ENCODE results near the gene SFXN4. TPM values are rescaled to one million over a fixed set of nuclear protein-coding genes. Genes with fewer than 3 reads are reported as not detected.

The SFXN4 gene
- total and polyA plus RNA-seq, 9 of the 15 experiments (the other 6 are each of a cell fraction or from before 2014, with no cell fraction given) = 40.1 to 97.8 (median 54.5) TPM

DNA sequence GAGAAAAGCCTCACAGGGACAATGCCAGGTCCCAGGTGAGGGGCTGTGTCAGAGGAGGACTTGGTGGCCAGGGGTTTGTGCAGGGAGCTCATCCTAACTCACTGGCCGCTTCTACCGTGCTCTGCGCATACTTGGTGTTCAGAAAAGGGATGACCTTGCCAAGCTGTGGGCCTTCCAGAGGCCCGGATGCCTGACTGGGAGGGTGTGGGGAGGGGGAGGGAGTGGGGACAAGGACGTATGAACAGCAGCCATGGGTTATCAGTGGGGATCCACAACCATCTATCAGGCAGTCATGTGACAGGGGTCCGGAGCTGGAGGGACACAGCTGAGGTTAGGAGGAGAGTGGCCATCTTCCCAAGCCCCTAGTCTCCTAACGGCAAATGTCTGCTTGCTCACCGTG, 6.2 kb downstream of the SFXN4 start:
- H2AFZ ChIP-seq (ENCODE audit: low read depth, low read length) = no peak overlapping the region
- H3K4me2 ChIP-seq (ENCODE audit: insufficient read depth, low read length) = no peak overlapping the region
- H3K9me1 ChIP-seq (ENCODE audit: control insufficient read depth, insufficient read depth, low read length) = no peaks in the 10 kb centered on the region
- H3K27me3 ChIP-seq (ENCODE audit: control insufficient read depth in 2 of 2, insufficient read depth in 2 of 2, low read length in 2 of 2) = no peaks in the 10 kb centered on the region
- ATAC-seq = no peak
- WGBS (ENCODE audit: insufficient coverage, low coverage, missing lambda C conversion rate) = 97% methylated on average over 5 of the region's 8 CpGs
- no peak for FAIRE-seq
- no peak for TF ChIP-seq DNMT1 (IDR thresholded peaks at IDR 0.05)
- peak; percentile 38; the same call in 1 of the 2 replicates for TF ChIP-seq RBFOX2 (IDR thresholded peaks at IDR 0.05; ENCODE audit: low read depth, low read length)
- TF ChIP-seq ZNF561 (CRISPR knock-in tag; conservative IDR thresholded peaks at IDR 0.05) = no peak
- no peak for TF ChIP-seq MLX (CRISPR knock-in tag; conservative IDR thresholded peaks at IDR 0.05)
- TF ChIP-seq VEZF1 (CRISPR knock-in tag; IDR thresholded peaks at IDR 0.05) = no peak
- TF ChIP-seq SFPQ (IDR thresholded peaks at IDR 0.05; ENCODE audit: low read depth, low read length) = no peak
- no peak overlapping the region for H3K9ac ChIP-seq (ENCODE audit: insufficient read depth in 1 of 2, low read depth in 2 of 2, low read length in 2 of 2)
- H3K4me3 ChIP-seq = no peak overlapping the region
- H3K9me3 ChIP-seq (replicated peaks; ENCODE audit: control insufficient read depth, insufficient read depth, low read depth, low read length) = no peaks in the 10 kb centered on the region
- H3K79me2 ChIP-seq (ENCODE audit: control insufficient read depth, insufficient read depth, low read length) = peaks cover 26% of the 10 kb centered on the region
- intact Hi-C loops (cut with micrococcal nuclease) (no loop called here), in situ Hi-C loops (cut with MboI) (no loop called here)
- H3K27ac ChIP-seq (ENCODE audit: extremely low read depth, low read depth, low read length) = no peak overlapping the region
- peaks cover 68% of the 10 kb centered on the region for H3K36me3 ChIP-seq (ENCODE audit: control insufficient read depth, insufficient read depth, low read length)
- DNase-seq (ENCODE audit: extremely low read depth in 1 of 4, low spot score in 3 of 4) = no peak
- CTCF ChIA-PET (ENCODE audit: low intra/inter-chr PET ratio) = no interaction called here
- peaks cover 15 to 23% of the 10 kb centered on the region in 2 experiments; a peak in 4 of 5 replicates for H3K4me1 ChIP-seq (replicated peaks in 1 of 2; ENCODE audit: control insufficient read depth in 2 of 2, insufficient read depth in 2 of 2, low read length in 2 of 2)
- POLR2A ChIA-PET = interaction anchor here (0.5 to 1.1 kb wide), 2 partner anchors 11 to 226 kb away, joined by 3 to 5 read pairs; no protein-coding TSS in a partner anchor
- no TSS peak for BruUV-seq (replicated peaks)
- no peaks in the 10 kb centered on the region for H4K20me1 ChIP-seq (replicated peaks; ENCODE audit: control insufficient read depth, insufficient read depth, low read length)
